Measurements from ENCODE around the gene GOLGA3.
A peak's percentile ranks its signal among the peaks of the same experiment; 100 is the strongest.

GRCh38 chr12:132766380-132767085 lies 62.1 kb downstream of the GOLGA3 start:
- TF ChIP-seq POLR2AphosphoS5 (IDR thresholded peaks at IDR 0.05; ENCODE audit: low read depth, low read length) (peak; percentile 49; the same call in 1 of the 2 replicates), TAF1 (IDR thresholded peaks at IDR 0.05; ENCODE audit: borderline replicate concordance, insufficient read depth, low read length) (0 out of 2 replicates have a peak, but pooled peaks have one; percentile 41), FOXP2 (optimal IDR thresholded peaks at IDR 0.05; ENCODE audit: borderline replicate concordance, extremely low read depth, extremely low read length, insufficient read depth) (peak; percentile 39), REST (IDR thresholded peaks at IDR 0.05; ENCODE audit: insufficient read depth in 1 of 2, low read depth in 2 of 2, low read length in 2 of 2) (no peak)

All from PFSK-1 (cell line).